NCI-H2107 treated with DMSO at 0.1 percent for 48 hours (cell line): Measurements from ENCODE around the gene LAMA3.

ENCODE experiments used
- DNase-seq: peaks from one replicate; lab custom pipeline; 2025; ENCODE audit not compliant: unreplicated experiment; lab: John Stamatoyannopoulos, UW

LAMA3 gene

DNA sequence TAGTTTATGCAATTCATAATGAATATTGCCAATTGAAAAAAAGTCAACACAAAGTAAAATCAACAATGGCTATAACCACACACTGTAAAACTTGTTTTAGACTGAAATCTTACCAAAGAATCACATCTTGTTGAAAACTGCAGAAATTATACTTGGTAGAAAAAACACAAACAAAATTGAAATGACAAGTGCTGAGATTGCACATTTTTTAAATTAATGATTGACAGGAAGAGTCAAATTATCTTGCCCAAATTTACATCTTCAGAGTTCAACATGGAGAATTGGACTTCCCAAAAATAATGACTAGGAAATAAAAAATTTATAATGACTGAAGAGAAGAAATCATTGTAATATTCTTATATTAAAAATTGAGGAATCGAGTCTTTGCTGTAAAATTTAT, 240.7 kb downstream of the LAMA3 start:
- DNase-seq, result no peak

GRCh38 chr18:23932385-23933067, 243.3 kb downstream of the LAMA3 start:
- no peak for DNase-seq

- DNase-seq, result no peak
Measured at GRCh38 chr18:23933407-23933806, 244.2 kb downstream of the LAMA3 start.

DNA sequence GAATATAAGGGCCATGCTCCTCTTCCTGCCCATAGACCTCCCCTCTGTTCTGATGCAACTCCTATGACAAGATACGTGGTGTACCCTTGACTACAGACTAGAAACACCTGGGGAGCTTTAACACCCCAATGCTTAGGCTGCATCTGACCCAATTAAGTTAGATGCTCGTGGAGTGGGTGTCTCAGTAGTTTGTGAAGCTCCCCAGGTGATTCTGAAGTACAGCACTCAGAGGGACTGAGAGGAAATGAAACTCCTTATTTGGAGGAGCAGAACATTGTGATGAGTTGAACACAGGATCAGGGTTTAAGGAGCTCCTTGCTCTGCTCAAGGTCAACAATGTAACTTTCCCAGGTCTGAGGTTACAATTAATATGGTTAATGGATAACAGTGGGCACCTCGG, 245.0 kb downstream of the LAMA3 start:
- no peak for DNase-seq

DNA sequence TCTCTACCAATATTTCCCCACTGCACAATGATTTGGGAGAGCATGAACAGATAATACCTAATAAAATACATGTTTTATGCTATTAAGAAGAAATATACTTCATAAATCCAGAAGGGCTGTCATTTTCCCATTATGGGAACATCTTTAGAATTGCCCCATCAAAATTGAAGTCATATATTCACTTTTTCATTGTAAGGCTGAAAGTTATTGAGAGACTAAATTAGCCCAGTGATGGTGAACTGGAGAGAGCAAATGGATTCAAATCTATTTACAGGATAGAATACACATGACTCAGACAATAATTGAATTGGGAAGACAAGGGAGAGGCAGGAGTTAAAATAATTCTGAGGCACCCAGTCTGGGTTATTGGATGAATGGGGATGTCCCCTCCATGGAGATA, 245.6 kb downstream of the LAMA3 start:
- DNase-seq, result no peak

DNA sequence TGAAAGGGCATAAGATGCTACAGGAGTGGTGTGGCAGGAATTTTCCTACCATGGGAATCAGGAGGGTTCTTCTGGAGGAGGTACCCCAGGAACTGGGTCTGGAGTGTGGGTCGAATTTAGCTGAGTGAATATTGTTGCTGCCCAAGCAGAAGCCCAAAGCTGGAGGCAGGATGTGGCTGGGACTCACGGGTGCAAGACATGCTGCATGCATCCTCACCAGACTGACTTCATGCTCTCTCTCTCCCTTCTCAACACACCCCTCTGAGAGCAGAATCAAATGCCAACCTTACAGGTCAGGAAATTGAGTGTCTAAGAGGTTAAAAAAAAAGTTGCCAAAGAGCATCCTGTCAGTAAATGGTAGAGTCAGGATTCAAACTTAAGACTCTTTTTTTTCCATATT, 246.6 kb downstream of the LAMA3 start:
- DNase-seq, result no peak

DNA sequence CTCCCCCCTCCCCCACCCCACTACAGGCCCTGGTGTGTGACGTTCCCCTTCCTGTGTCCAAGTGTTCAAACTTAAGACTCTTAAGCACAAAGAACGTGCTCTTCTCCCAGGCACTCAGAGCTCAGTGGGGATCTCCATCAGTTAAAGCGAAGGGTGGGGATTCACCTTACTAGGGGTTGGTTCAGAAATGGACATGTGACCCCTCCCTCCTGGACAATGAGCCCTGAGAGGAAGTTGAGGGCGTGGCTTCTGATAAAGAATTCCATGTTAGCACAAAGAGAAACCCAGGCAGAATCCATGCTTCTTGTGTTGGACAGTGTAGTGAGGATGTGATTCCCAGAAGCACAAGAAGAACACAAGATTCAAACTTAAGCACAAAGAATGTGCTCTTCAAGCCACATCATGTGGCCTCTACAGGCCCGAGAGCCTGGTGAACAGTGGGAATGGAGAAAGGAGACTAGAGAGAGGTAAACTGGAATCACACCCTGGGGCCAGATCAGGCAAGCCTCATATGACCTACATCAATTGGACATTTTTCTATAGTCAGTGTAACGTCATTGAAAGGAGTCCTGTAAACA, 247.2 kb downstream of the LAMA3 start:
- DNase-seq, result no peak

DNA sequence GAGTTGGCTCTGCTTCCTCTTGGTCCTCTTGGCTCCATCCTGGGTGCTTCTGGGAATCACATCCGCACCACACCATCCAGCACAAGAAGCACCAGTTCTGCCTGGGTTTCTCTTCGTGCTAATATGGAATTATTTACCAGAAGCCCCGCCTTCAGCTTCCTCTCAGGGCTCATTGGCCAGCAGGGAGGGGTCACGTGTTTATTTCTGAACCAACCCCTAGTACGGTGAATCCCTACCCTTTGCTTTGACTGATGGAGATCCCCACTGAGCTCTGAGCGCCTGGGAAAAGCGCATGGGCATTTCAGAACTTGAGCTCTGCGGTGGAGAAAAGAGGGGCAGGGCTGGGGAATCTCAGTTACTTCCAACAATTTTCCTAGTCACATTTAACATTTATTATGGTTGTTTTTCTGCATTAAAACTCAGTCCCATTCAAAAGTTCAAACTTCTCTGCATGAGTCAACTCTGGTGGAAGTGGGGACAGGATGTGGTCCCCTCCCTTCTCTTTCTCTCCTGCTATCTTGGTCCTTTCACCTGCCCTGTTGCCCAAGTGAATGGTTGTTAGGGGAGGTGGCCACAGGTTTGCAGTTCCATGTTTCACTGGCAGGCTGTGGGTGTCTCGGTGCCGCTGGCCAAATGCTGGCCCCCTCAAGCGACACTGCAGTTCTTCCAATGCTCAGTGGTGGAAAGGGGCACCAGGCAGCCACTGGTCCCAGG, 248.9 kb downstream of the LAMA3 start:
- DNase-seq, result no peak

- DNase-seq, result no peak
Measured at GRCh38 chr18:23938901-23939341, 249.7 kb downstream of the LAMA3 start.

GRCh38 chr18:23939366-23939765, 250.1 kb downstream of the LAMA3 start:
- no peak for DNase-seq

DNA sequence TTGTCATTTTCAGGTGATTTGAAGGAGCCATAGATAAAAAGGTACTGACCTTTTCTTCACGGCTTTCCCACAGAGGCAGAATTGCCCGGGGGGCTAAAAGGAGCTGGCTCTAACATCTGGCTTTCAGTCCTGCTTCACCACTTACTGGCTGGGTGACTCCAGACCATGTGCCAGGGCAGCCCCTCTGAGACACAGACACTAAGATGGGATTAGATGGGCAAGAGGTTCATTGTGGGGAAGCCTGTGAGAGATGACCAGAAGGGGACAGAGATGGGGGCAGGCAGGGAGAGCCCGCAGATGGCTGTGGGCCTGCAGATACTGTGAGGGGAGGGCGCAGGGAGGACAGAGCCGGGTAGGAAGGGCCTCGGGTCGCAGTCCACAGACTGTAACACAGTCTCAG, 250.6 kb downstream of the LAMA3 start:
- no peak for DNase-seq

GRCh38 chr18:23941791-23942190, 252.5 kb downstream of the LAMA3 start:
- DNase-seq, result no peak

GRCh38 chr18:23943104-23943503, 253.9 kb downstream of the LAMA3 start:
- DNase-seq, result no peak

DNA sequence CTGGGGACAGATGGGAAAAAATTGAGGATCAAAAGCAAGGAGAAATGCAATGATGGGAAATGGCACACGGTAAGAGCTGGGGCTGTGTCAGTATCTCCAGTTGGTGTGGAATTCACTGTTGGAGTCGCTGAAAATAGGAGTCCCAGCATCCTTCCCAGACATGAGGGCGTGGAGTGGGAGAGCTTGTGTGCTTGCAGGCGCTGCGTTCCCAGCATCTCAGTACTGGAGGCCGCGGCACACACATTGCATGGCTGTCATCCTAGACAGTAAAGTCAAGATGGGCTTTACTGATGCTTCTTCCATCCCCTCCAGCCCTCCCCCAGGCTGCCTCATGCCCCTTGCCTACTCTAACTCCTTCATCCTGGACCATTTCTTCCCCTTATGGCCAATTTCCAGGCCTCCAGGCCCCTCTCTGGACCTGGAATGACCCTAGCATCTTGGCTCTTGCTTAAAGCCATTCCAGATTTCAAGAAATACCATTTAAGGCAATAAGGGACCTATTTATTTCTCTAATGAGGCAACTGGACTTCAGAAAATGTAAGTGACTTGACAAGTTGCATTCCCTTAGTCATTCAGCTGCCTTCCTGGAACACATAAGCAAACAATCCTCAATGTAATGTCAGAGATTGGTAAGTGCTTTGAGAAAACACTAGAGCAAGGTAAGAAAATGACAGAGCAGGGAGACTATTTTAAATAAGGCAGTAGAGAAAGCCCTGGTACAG, 254.8 kb downstream of the LAMA3 start:
- DNase-seq, result no peak

GRCh38 chr18:23945416-23946079, 256.3 kb downstream of the LAMA3 start:
- no peak for DNase-seq

- DNase-seq, result no peak
Measured at GRCh38 chr18:23949863-23950262, 260.6 kb downstream of the LAMA3 start.

- no peak for DNase-seq
Measured at GRCh38 chr18:23950644-23951043, 261.4 kb downstream of the LAMA3 start.

DNA sequence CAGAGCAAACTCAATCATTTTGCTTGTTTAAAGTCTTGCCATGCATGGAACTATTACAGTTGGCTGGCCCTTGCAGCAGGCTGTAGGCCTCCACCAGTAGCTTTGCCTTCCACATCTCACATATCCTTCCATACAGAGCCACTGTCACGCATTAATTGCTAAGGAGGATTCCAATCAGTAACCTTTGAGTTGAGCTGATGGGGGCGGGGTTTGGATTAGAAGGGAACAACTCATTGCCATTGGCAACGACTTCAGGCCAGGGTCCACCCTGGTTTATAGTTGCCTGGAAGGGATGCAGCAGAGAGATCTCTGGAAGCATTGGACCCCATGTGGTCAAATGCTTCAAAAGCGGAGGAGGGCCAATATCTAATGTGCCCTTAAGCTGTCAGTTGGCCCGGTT, 262.0 kb downstream of the LAMA3 start:
- DNase-seq, result no peak

DNA sequence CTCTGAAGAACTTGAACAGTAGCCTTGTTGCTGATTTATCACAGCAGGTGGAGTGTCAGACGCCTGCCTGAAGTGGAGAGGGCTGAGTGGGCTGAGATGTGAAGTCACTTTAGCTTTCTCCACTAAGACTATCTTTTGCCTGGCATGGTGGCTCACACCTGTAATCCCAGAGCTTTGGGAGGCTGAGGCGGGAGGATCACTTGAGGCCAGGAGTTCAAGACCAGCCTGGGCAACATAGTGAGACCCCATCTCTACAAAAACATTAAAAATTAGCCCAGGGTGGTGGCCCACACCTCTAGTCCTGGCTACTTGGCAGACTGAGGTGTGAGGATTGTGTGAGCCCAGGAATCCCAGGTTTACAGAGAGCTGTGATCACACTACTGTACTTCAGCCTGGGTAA, 264.7 kb downstream of the LAMA3 start:
- no peak for DNase-seq

GRCh38 chr18:23956483-23956882, 267.2 kb downstream of the LAMA3 start:
- DNase-seq, result no peak

- no peak for DNase-seq
Measured at GRCh38 chr18:23958036-23958435, 268.8 kb downstream of the LAMA3 start.
